Measurements from ENCODE around the gene PLEKHD1. TPM values are rescaled to one million over a fixed set of nuclear protein-coding genes. Genes with fewer than 3 reads are reported as not detected.
A peak's percentile ranks its signal among the peaks of the same experiment; 100 is the strongest.

The PLEKHD1 gene
- total RNA-seq, 1 experiment from 2014 or later: 0.37 TPM

DNA sequence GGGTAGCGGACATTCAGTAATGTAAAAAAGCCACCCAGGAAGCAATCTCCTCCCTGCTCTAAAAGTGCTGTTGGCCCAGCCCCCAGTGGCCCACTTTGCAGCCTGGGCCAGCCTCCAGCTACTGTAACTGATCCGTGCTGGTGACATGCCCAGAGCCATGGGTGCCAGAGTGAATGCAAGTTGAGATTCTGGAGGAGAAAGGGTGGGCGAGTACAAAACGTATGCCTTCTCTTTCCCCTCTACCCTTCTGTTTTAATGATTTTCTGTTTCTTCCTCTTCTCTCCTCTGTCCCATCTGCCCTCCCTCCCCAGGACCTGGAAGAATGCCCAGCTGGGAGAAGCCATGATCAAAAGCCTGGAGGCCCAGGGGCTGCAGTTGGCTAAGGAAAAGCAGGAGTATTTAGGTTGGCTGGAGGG, 16.9 kb downstream of the PLEKHD1 start:
- ChIA-PET POLR2A (ENCODE audit: low non-redundant PET) (no interaction called here), CTCF (no interaction called here)
- no peaks in the 10 kb centered on the region for H3K27me3 ChIP-seq (replicated peaks; ENCODE audit: insufficient read depth, low read depth, low read length, poor library complexity)
- TF ChIP-seq EZH2 (IDR thresholded peaks at IDR 0.05; ENCODE audit: borderline replicate concordance, low read depth, low read length, poor library complexity, severe bottlenecking): no peak
- TF ChIP-seq, protein P1, sequence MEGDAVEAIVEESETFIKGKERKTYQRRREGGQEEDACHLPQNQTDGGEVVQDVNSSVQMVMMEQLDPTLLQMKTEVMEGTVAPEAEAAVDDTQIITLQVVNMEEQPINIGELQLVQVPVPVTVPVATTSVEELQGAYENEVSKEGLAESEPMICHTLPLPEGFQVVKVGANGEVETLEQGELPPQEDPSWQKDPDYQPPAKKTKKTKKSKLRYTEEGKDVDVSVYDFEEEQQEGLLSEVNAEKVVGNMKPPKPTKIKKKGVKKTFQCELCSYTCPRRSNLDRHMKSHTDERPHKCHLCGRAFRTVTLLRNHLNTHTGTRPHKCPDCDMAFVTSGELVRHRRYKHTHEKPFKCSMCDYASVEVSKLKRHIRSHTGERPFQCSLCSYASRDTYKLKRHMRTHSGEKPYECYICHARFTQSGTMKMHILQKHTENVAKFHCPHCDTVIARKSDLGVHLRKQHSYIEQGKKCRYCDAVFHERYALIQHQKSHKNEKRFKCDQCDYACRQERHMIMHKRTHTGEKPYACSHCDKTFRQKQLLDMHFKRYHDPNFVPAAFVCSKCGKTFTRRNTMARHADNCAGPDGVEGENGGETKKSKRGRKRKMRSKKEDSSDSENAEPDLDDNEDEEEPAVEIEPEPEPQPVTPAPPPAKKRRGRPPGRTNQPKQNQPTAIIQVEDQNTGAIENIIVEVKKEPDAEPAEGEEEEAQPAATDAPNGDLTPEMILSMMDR (conservative IDR thresholded peaks at IDR 0.05; ENCODE audit: low read depth, low read length): no peak
- peak; percentile 48 for DNase-seq (ENCODE audit: low spot score)
- no peaks in the 10 kb centered on the region for H3K9me3 ChIP-seq (ENCODE audit: low read depth, low read length, poor library complexity, severe bottlenecking)
- intact Hi-C loops (cut with micrococcal nuclease; ENCODE audit: unreplicated experiment): no loop called here
- peaks cover 7% of the 10 kb centered on the region for H3K4me1 ChIP-seq (ENCODE audit: insufficient read depth, low read length, poor library complexity, severe bottlenecking)
- H3K27ac ChIP-seq (ENCODE audit: low read depth, low read length, poor library complexity, severe bottlenecking): no peak overlapping the region
- BruUV-seq (replicated peaks): no TSS peak
- H3K4me3 ChIP-seq (ENCODE audit: low read depth, low read length, poor library complexity, severe bottlenecking): no peak overlapping the region
- no peaks in the 10 kb centered on the region for H3K36me3 ChIP-seq (ENCODE audit: insufficient read depth, low read length, poor library complexity, severe bottlenecking)

DNA sequence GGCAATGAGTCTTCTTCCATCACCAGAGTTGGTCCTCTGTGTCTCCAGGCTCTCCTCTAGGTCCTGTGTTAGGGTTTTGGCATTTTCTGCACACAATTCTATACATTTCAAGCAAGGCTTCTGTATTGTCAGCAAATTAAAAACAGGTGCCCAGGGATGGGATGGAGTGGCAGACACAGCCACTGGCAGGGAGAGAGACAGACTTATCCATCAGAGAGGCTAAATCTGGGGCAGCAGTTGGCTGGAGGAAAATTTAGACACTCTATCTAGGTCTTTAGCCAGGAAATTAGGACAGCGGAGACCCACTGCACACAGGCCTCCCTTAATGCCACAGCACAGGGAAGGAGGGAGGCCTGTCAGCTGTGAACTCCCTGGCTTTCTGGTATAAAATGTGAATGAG, 20.2 kb downstream of the PLEKHD1 start:
- no peaks in the 10 kb centered on the region for H3K36me3 ChIP-seq (ENCODE audit: insufficient read depth, low read length, poor library complexity, severe bottlenecking)
- TF ChIP-seq, protein P1 (conservative IDR thresholded peaks at IDR 0.05; ENCODE audit: low read depth, low read length): no peak
- TF ChIP-seq EZH2 (IDR thresholded peaks at IDR 0.05; ENCODE audit: borderline replicate concordance, low read depth, low read length, poor library complexity, severe bottlenecking): no peak
- no peak overlapping the region for H3K4me3 ChIP-seq (ENCODE audit: low read depth, low read length, poor library complexity, severe bottlenecking)
- no peak overlapping the region for H3K27ac ChIP-seq (ENCODE audit: low read depth, low read length, poor library complexity, severe bottlenecking)
- CTCF ChIA-PET: no interaction called here
- H3K9me3 ChIP-seq (ENCODE audit: low read depth, low read length, poor library complexity, severe bottlenecking): no peaks in the 10 kb centered on the region
- peaks cover 7% of the 10 kb centered on the region for H3K4me1 ChIP-seq (ENCODE audit: insufficient read depth, low read length, poor library complexity, severe bottlenecking)
- no peaks in the 10 kb centered on the region for H3K27me3 ChIP-seq (replicated peaks; ENCODE audit: insufficient read depth, low read depth, low read length, poor library complexity)
- BruUV-seq (replicated peaks): no TSS peak
- no peak for DNase-seq (ENCODE audit: low spot score)
- POLR2A ChIA-PET (ENCODE audit: low non-redundant PET): no interaction called here
- intact Hi-C loops (cut with micrococcal nuclease; ENCODE audit: unreplicated experiment): no loop called here

DNA sequence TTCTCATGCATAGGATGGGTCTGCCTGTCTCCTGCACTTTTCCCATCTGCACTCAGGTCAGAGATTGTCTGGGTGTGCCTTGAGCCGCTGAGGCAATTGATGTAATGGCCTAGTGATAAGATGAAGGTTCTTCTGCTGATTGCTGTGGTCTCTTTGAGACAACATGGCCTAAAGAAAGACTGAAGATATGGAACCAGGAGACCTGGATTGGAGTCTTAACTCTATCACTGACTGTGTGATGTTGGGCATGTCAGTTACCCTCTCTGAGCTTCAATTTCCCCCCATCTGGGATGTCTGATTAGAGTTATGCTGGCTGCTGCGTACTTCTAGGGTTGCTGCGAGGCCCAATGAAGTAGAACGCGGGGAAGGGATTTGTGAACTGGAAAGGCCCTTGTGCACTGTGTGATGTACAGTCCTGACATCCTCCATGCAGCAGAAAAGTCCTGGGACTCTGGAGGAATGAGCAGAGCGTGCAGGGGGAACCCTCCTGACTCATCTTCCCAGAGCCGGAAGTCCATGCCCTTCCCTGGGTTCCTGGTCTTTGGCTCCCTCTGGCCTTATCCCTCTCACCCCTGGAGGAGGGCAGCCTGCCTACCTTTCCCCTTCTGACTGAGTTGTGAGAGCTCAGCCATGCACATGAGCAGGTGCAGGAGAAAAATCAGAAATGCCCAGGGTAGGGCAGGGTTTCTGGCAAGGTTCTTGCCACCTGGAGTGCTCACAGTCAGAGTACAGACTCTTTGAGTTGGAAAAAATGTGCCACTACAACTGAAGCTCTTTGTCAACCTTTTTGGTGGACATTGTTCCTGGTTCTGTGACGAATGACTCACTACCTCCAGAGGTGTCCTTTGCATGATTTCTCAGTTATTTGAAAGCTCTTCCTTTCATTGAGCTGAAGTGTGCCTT, 21.1 kb downstream of the PLEKHD1 start:
- TF ChIP-seq, protein P1 (conservative IDR thresholded peaks at IDR 0.05; ENCODE audit: low read depth, low read length): no peak
- TF ChIP-seq EZH2 (IDR thresholded peaks at IDR 0.05; ENCODE audit: borderline replicate concordance, low read depth, low read length, poor library complexity, severe bottlenecking): no peak
- POLR2A ChIA-PET (ENCODE audit: low non-redundant PET): no interaction called here
- no TSS peak for BruUV-seq (replicated peaks)
- H3K27ac ChIP-seq (ENCODE audit: low read depth, low read length, poor library complexity, severe bottlenecking): no peak overlapping the region
- H3K9me3 ChIP-seq (ENCODE audit: low read depth, low read length, poor library complexity, severe bottlenecking): no peaks in the 10 kb centered on the region
- H3K27me3 ChIP-seq (replicated peaks; ENCODE audit: insufficient read depth, low read depth, low read length, poor library complexity): peaks cover 2% of the 10 kb centered on the region
- DNase-seq (ENCODE audit: low spot score): no peak
- peaks cover 7% of the 10 kb centered on the region for H3K4me1 ChIP-seq (ENCODE audit: insufficient read depth, low read length, poor library complexity, severe bottlenecking)
- intact Hi-C loops (cut with micrococcal nuclease; ENCODE audit: unreplicated experiment): no loop called here
- H3K36me3 ChIP-seq (ENCODE audit: insufficient read depth, low read length, poor library complexity, severe bottlenecking): no peaks in the 10 kb centered on the region
- CTCF ChIA-PET: no interaction called here
- no peak overlapping the region for H3K4me3 ChIP-seq (ENCODE audit: low read depth, low read length, poor library complexity, severe bottlenecking)
